Smooth muscle cell (in vitro differentiated cells): Measurements from ENCODE around the gene TSC1. TPM values are rescaled to one million over a fixed set of nuclear protein-coding genes. Genes with fewer than 3 reads are reported as not detected.

ENCODE experiments used
- DNase-seq: peaks from one replicate; lab custom pipeline; 2025; ENCODE audit not compliant: unreplicated experiment; lab: John Stamatoyannopoulos, UW
- H2AFZ ChIP-seq: fragments of 200-600 bp; sonication (generic); 2 replicates; pipeline ENCODE4 v1.6.0; 2016; ENCODE audit warnings: antibody characterized with exemption, low read depth, mild to moderate bottlenecking
- H3F3A ChIP-seq: fragments of 200-600 bp; sonication (generic); 2 replicates; pipeline ENCODE4 v1.6.0; 2017; ENCODE audit warnings: antibody characterized with exemption, low read depth
- H3K27ac ChIP-seq: fragments of 200-600 bp; sonication (generic); 2 replicates; pipeline ENCODE4 v1.5.1; 2016; ENCODE audit warnings: low read depth, mild to moderate bottlenecking
- H3K27me3 ChIP-seq: fragments of 200-600 bp; sonication (generic); 2 replicates; pipeline ENCODE4 v1.6.1; 2016; ENCODE audit warnings: low read depth, mild to moderate bottlenecking
- H3K36me3 ChIP-seq: fragments of 200-600 bp; sonication (generic); 2 replicates; pipeline ENCODE4 v1.5.1; 2016; ENCODE audit warnings: low read depth
- H3K4me1 ChIP-seq: fragments of 200-600 bp; sonication (generic); 2 replicates; pipeline ENCODE4 v1.5.1; 2016; ENCODE audit warnings: low read depth
- H3K4me2 ChIP-seq: fragments of 200-600 bp; sonication (generic); 2 replicates; pipeline ENCODE4 v1.6.0; 2016; ENCODE audit warnings: mild to moderate bottlenecking
- H3K4me3 ChIP-seq: fragments of 200-600 bp; sonication (generic); 2 replicates; pipeline ENCODE4 v1.5.1; 2016; ENCODE audit warnings: mild to moderate bottlenecking
- H3K79me2 ChIP-seq: fragments of 200-600 bp; sonication (generic); 2 replicates; pipeline ENCODE4 v1.6.0; 2016; ENCODE audit warnings: low read depth, mild to moderate bottlenecking
- H3K9ac ChIP-seq: fragments of 200-600 bp; sonication (generic); 2 replicates; pipeline ENCODE4 v1.6.0; 2016; ENCODE audit warnings: low read depth
- H3K9me3 ChIP-seq: fragments of 200-600 bp; sonication (generic); replicated peaks from 2 replicates; pipeline ENCODE4 v1.5.1; 2016; ENCODE audit warnings: low read depth
- H4K20me1 ChIP-seq: fragments of 200-600 bp; sonication (generic); 2 replicates; pipeline ENCODE4 v1.6.0; 2016; ENCODE audit warnings: low read depth
- CTCF ChIP-seq: fragments of 200-600 bp; sonication (generic); IDR thresholded peaks from 2 replicates; pipeline ENCODE4 v1.5.1; 2017; ENCODE audit warnings: borderline replicate concordance, mild to moderate bottlenecking, antibody characterized with exemption; ENCODE audit not compliant: insufficient read depth, poor library complexity, severe bottlenecking
- WGBS: methylation state at CpG from one replicate; pipeline ENCODE4 v1.1.7; 2016; ENCODE audit warnings: low lambda C conversion rate; 5-methylcytosine and 5-hydroxymethylcytosine counted together
- polyA plus RNA-seq: library from polyadenylated mRNA; unstranded; fragments of >200 nt; fragmentation: Nextera tagmentation; extraction: Ambion mirVana; gene quantifications from 2 replicates; pipeline ENCODE4 v1.2.1, GENCODE V29; 2016
- total RNA-seq: library from RNA; depleted of rRNA; stranded (reverse); fragments of >200 nt; gene quantifications from 2 replicates; pipeline ENCODE4 v1.2.3, GENCODE V29; 2014

Gene TSC1
- total and polyA plus RNA-seq, 2 experiments from 2014 or later = 17.4 to 48.9 TPM

- WGBS = 59% methylated on average over 14 of the region's 14 CpGs
- H3K4me3 ChIP-seq = peak overlapping the region; percentile 92
- no peaks in the 10 kb centered on the region for H3K79me2 ChIP-seq
- H3K27me3 ChIP-seq = no peaks in the 10 kb centered on the region
- no peaks in the 10 kb centered on the region for H3K4me1 ChIP-seq
- no peak for TF ChIP-seq CTCF
- no peak for DNase-seq
- H3F3A ChIP-seq = peaks cover 10% of the 10 kb centered on the region
- peak overlapping the region; percentile 92 for H3K4me2 ChIP-seq
- H3K9me3 ChIP-seq = no peaks in the 10 kb centered on the region
- no peaks in the 10 kb centered on the region for H3K36me3 ChIP-seq
- H2AFZ ChIP-seq = peak overlapping the region; percentile 99
- no peaks in the 10 kb centered on the region for H4K20me1 ChIP-seq
- no peak overlapping the region for H3K27ac ChIP-seq
- peak overlapping the region; percentile 97 for H3K9ac ChIP-seq
These were observed 67.0 kb downstream of the TSC1 start for GRCh38 chr9:132877458-132877823.

- no peak for DNase-seq
- Histone ChIP-seq H3F3A (peaks cover 10% of the 10 kb centered on the region), H3K4me2 (no peak overlapping the region), H4K20me1 (no peaks in the 10 kb centered on the region), H3K79me2 (no peaks in the 10 kb centered on the region), H3K9ac (no peak overlapping the region), H3K36me3 (no peaks in the 10 kb centered on the region), H3K27ac (no peak overlapping the region), H3K27me3 (no peaks in the 10 kb centered on the region), H3K4me3 (no peak overlapping the region), H2AFZ (no peak overlapping the region), H3K9me3 (no peaks in the 10 kb centered on the region), H3K4me1 (no peaks in the 10 kb centered on the region)
- no peak for TF ChIP-seq CTCF
- WGBS = 96% methylated on average over 3 of the region's 3 CpGs
These were observed 67.6 kb downstream of the TSC1 start for GRCh38 chr9:132876849-132877248.

GRCh38 chr9:132875159-132875558, 69.3 kb downstream of the TSC1 start:
- WGBS = 79% methylated on average over 4 of the region's 5 CpGs
- no peaks in the 10 kb centered on the region for H3K36me3 ChIP-seq
- H3K27ac ChIP-seq = no peak overlapping the region
- H3K4me3 ChIP-seq = no peak overlapping the region
- TF ChIP-seq CTCF = no peak
- H3K4me1 ChIP-seq = no peaks in the 10 kb centered on the region
- no peaks in the 10 kb centered on the region for H3K9me3 ChIP-seq
- no peaks in the 10 kb centered on the region for H3K27me3 ChIP-seq
- no peaks in the 10 kb centered on the region for H3K79me2 ChIP-seq
- H3K4me2 ChIP-seq = no peak overlapping the region
- H4K20me1 ChIP-seq = no peaks in the 10 kb centered on the region
- no peak overlapping the region for H3K9ac ChIP-seq
- H3F3A ChIP-seq = peaks cover 8% of the 10 kb centered on the region
- no peak overlapping the region for H2AFZ ChIP-seq
- no peak for DNase-seq

GRCh38 chr9:132873403-132873802, 71.0 kb downstream of the TSC1 start:
- no peak overlapping the region for H3K9ac ChIP-seq
- H3K9me3 ChIP-seq = no peaks in the 10 kb centered on the region
- no peak overlapping the region for H3K4me3 ChIP-seq
- no peak overlapping the region for H3K27ac ChIP-seq
- H3K36me3 ChIP-seq = no peaks in the 10 kb centered on the region
- no peaks in the 10 kb centered on the region for H3K27me3 ChIP-seq
- H2AFZ ChIP-seq = no peak overlapping the region
- no peaks in the 10 kb centered on the region for H3K79me2 ChIP-seq
- H3K4me1 ChIP-seq = no peaks in the 10 kb centered on the region
- H3F3A ChIP-seq = no peaks in the 10 kb centered on the region
- no peak overlapping the region for H3K4me2 ChIP-seq
- no peak for DNase-seq
- no peaks in the 10 kb centered on the region for H4K20me1 ChIP-seq
- TF ChIP-seq CTCF = no peak
- WGBS = 86% methylated on average over 7 of the region's 7 CpGs
